SK-N-SH (cell line): Measurements from ENCODE around the gene FAM117B. TPM values are rescaled to one million over a fixed set of nuclear protein-coding genes. Genes with fewer than 3 reads are reported as not detected.

Source experiments
- CTCF ChIA-PET: fragments of 300-600, 350-600 bp; formaldehyde crosslinking; extraction: SDS; loops from one replicate; lab custom pipeline; 2021; lab: Yijun Ruan, JAX
- POLR2A ChIA-PET: fragments of 350-600 bp; sonication (Branson Sonifier 250); formaldehyde crosslinking; extraction: SDS; loops from one replicate; lab custom pipeline; 2020; ENCODE audit warnings: antibody characterized with exemption, inconsistent platforms; lab: Yijun Ruan, JAX
- DNase-seq: peaks from one replicate; pipeline ENCODE4 v3.0.0; 2012
- H2AFZ ChIP-seq: fragments of 200-600 bp; sonication (generic); 2 replicates; pipeline ENCODE4 v1.8.1; 2016; ENCODE audit warnings: antibody characterized with exemption, mild to moderate bottlenecking, low read depth
- H3F3A ChIP-seq: fragments of 200-600 bp; sonication (generic); replicated peaks from 2 replicates; pipeline ENCODE3; 2016; ENCODE audit warnings: antibody characterized with exemption, mild to moderate bottlenecking; ENCODE audit not compliant: insufficient read depth
- H3K27ac ChIP-seq, 2 experiments: fragments of 200-500 bp in 1 of 2; fragments of 200-600 bp in 1 of 2; sonication (Bioruptor generic) in 1 of 2; sonication (generic), shearing (Covaris generic) in 1 of 2; 2 replicates each; pipeline versions ENCODE4 v1.5.1 to v1.6.1; 2014 to 2016; ENCODE audit warnings: low read depth in 2 of 2, inconsistent platforms in 1 of 2, low read length in 1 of 2, mild to moderate bottlenecking in 1 of 2, mixed read lengths in 1 of 2
- H3K27me3 ChIP-seq: fragments of 200-600 bp; sonication (generic), shearing (Covaris generic); 2 replicates; pipeline ENCODE4 v1.6.1; 2016; ENCODE audit warnings: mixed run types; ENCODE audit not compliant: insufficient read depth
- H3K36me3 ChIP-seq, 2 experiments: fragments of 200-500 bp in 1 of 2; fragments of 200-600 bp in 1 of 2; sonication (Bioruptor generic) in 1 of 2; sonication (generic) in 1 of 2; replicated peaks in 1 of 2; 2 replicates each; pipeline versions ENCODE3 to v1.5.1; 2014 to 2016; ENCODE audit warnings: low read length in 1 of 2, mild to moderate bottlenecking in 1 of 2; ENCODE audit not compliant: insufficient read depth in 2 of 2, control insufficient read depth in 1 of 2
- H3K4me1 ChIP-seq, 2 experiments: fragments of 200-500 bp in 1 of 2; fragments of 200-600 bp in 1 of 2; sonication (Bioruptor generic) in 1 of 2; sonication (generic), shearing (Covaris generic) in 1 of 2; 2 replicates each; pipeline versions ENCODE4 v1.5.1 to v1.6.1; 2014 to 2016; ENCODE audit warnings: low read depth in 1 of 2, low read length in 1 of 2, mixed run types in 1 of 2; ENCODE audit not compliant: insufficient read depth in 2 of 2, control insufficient read depth in 1 of 2
- H3K4me2 ChIP-seq: fragments of 200-600 bp; sonication (generic), shearing (Covaris generic); 2 replicates; pipeline ENCODE4 v1.6.1; 2017; ENCODE audit warnings: mixed run types
- H3K4me3 ChIP-seq, 2 experiments: fragments of 200-500 bp in 1 of 2; fragments of 200-600 bp in 1 of 2; sonication (Bioruptor generic) in 1 of 2; sonication (generic), shearing (Covaris generic) in 1 of 2; 2 replicates each; pipeline versions ENCODE4 v1.5.1 to v1.8.1; 2014 to 2016; ENCODE audit warnings: low read depth in 2 of 2, inconsistent platforms in 1 of 2, low read length in 1 of 2, mild to moderate bottlenecking in 1 of 2, mixed read lengths in 1 of 2, moderate library complexity in 1 of 2
- H3K79me2 ChIP-seq: fragments of 200-600 bp; sonication (generic); 2 replicates; pipeline ENCODE4 v1.8.1; 2017; ENCODE audit warnings: mild to moderate bottlenecking; ENCODE audit not compliant: insufficient read depth
- H3K9ac ChIP-seq: fragments of 200-600 bp; sonication (generic); 2 replicates; pipeline ENCODE4 v1.6.1; 2017; ENCODE audit warnings: mixed run types
- H3K9me2 ChIP-seq: fragments of 200-600 bp; sonication (generic); 2 replicates; pipeline ENCODE4 v1.6.1; 2017; ENCODE audit warnings: mixed run types
- H3K9me3 ChIP-seq: fragments of 200-600 bp; sonication (generic); 2 replicates; pipeline ENCODE4 v1.6.1; 2017; ENCODE audit warnings: mixed run types, mild to moderate bottlenecking, moderate library complexity
- H4K20me1 ChIP-seq: fragments of 200-600 bp; sonication (generic); 2 replicates; pipeline ENCODE4 v1.6.1; 2017; ENCODE audit warnings: mild to moderate bottlenecking, mixed run types; ENCODE audit not compliant: insufficient read depth
- EP300 ChIP-seq, 2 experiments: IDR thresholded peaks; 2 replicates each; pipeline versions ENCODE4 v1.4.0 to v1.6.1; 2012; ENCODE audit warnings: borderline replicate concordance in 1 of 2, low read depth in 1 of 2, low read length in 1 of 2
- GATA2 ChIP-seq: sonication (generic); formaldehyde crosslinking; IDR thresholded peaks from 2 replicates; pipeline ENCODE4 v1.5.0; 2020; ENCODE audit warnings: mild to moderate bottlenecking, missing genetic modification reagents
- JUND ChIP-seq: IDR thresholded peaks from 2 replicates; pipeline ENCODE4 v1.4.0; 2012
- MXI1 ChIP-seq: IDR thresholded peaks from 2 replicates; pipeline ENCODE4 v1.6.1; 2012; ENCODE audit warnings: mild to moderate bottlenecking, low read depth, low read length, improper control_type of control experiment
- NFIC ChIP-seq: IDR thresholded peaks from 2 replicates; pipeline ENCODE4 v1.4.0; 2012; ENCODE audit warnings: borderline replicate concordance
- NRF1 ChIP-seq: IDR thresholded peaks from 2 replicates; pipeline ENCODE4 v1.6.1; 2012; ENCODE audit warnings: low read depth, mild to moderate bottlenecking, low read length
- POLR2AphosphoS5 ChIP-seq: IDR thresholded peaks from 2 replicates; pipeline ENCODE4 v1.6.1; 2012; ENCODE audit warnings: low read depth, low read length
- RCOR1 ChIP-seq: fragments of 150-350 bp; IDR thresholded peaks from 2 replicates; pipeline ENCODE4 v1.6.1; 2017; ENCODE audit warnings: antibody characterized with exemption, low read length
- TCF12 ChIP-seq: IDR thresholded peaks from 2 replicates; pipeline ENCODE4 v1.4.0; 2012
- WGBS: methylation state at CpG from one replicate; pipeline ENCODE4 v1.1.6; 2017; ENCODE audit warnings: low lambda C conversion rate; 5-methylcytosine and 5-hydroxymethylcytosine counted together
- polyA plus RNA-seq, 3 experiments: library from polyadenylated mRNA; depleted of rRNA; stranded (reverse); fragments of >200 nt; gene quantifications; 2 replicates each; pipeline ENCODE4 v1.2.3, GENCODE V29; 2012
- TF ChIP-seq, protein P1 (sequence below): IDR thresholded peaks from 2 replicates; pipeline ENCODE4 v1.6.1; 2012; ENCODE audit warnings: mild to moderate bottlenecking, low read depth, low read length, moderate library complexity
- TF ChIP-seq, protein P2 (sequence below): fragments of 150-350 bp; IDR thresholded peaks from 2 replicates; pipeline ENCODE4 v1.6.1; 2017; ENCODE audit warnings: antibody characterized with exemption, low read length, low read depth, borderline replicate concordance
- TF ChIP-seq, protein P3 (sequence below): IDR thresholded peaks from 2 replicates; pipeline ENCODE4 v1.4.0; 2012; ENCODE audit warnings: low read depth, borderline replicate concordance

Gene FAM117B
- polyA plus RNA-seq, 1 of the 3 experiments (the other 2 are of a cell fraction) = 0.90 TPM

DNA sequence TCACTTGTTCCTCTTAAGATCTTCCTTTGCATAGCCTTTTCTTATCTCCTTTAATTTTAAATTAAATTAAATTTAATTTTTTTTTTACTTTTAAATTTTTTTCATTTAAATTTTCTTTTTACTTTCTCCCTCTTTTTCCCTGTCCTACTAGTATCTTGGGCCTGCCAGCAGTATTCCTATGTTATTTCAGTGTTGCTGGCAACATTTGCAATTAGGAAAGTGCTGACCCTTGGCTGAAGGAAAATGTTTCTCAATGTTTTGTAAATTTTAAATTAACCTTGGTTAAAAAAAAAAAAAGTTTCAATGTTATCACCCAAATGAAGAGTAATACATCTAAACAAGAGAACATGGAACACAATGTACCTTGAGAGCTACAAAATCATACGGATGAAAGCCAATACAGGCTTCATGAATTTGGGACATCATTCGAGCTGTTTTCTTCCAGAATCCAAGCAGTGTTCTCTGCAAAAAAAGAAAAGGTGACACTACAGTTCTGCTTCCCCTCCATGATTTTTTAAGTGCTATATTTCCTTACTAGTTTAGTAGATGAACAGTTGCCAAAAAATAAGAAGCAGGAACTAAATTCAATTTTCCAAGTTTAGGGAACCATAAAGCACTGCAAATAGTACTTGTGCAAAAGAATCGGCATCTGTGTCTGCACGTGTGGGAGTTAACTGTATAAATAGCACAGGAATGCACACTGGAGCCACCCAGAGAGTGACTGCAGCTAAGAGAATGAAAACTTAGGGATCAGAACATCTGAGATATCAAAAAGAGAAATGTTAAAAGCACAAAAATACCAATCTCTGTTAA is 181.0 kb downstream of the FAM117B start:
- H3K27ac ChIP-seq = no peak overlapping the region
- H3K9ac ChIP-seq = no peak overlapping the region
- H3K9me3 ChIP-seq = no peaks in the 10 kb centered on the region
- WGBS = 67% methylated on average over 4 of the region's 4 CpGs
- ChIA-PET POLR2A (no interaction called here), CTCF (no interaction called here)
- H4K20me1 ChIP-seq = no peaks in the 10 kb centered on the region
- H3F3A ChIP-seq = no peaks in the 10 kb centered on the region
- H3K4me2 ChIP-seq = no peak overlapping the region
- no peaks in the 10 kb centered on the region for H3K4me1 ChIP-seq
- no peaks in the 10 kb centered on the region for H3K27me3 ChIP-seq
- no peaks in the 10 kb centered on the region for H3K79me2 ChIP-seq
- H3K9me2 ChIP-seq = no peaks in the 10 kb centered on the region
- H2AFZ ChIP-seq = 0 out of 2 replicates have a peak overlapping the region, but pooled peaks have one; percentile 17
- peaks cover 0 to 18% of the 10 kb centered on the region in 2 experiments for H3K36me3 ChIP-seq
- no peak overlapping the region for H3K4me3 ChIP-seq
- no peak for TF ChIP-seq RCOR1
- DNase-seq = no peak

DNA sequence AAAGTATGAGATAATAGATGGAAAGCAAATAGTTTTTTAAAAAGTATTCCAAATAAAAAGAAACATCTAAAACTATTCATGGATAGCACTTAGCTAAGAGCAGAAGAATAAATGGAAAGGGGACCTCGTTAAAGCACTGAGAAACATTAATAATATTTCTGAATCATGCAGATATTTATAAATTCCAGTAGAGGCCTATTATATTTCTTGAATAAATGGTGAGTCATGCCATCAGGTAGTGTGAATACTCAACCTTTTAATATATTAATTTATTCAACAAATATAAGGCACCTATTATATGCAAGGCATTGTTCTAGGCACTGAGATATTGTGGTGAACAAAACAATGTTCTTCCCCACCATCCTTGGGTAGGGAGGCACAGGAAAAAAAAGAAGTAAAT is 183.0 kb downstream of the FAM117B start:
- Histone ChIP-seq H3F3A (no peaks in the 10 kb centered on the region), H3K27ac (no peak overlapping the region), H3K9me2 (no peaks in the 10 kb centered on the region), H3K27me3 (no peaks in the 10 kb centered on the region), H3K4me1 (no peaks in the 10 kb centered on the region), H3K4me2 (no peak overlapping the region), H4K20me1 (no peaks in the 10 kb centered on the region), H3K9me3 (no peaks in the 10 kb centered on the region), H3K36me3 (peaks cover 0 to 13% of the 10 kb centered on the region in 2 experiments), H2AFZ (no peak overlapping the region), H3K4me3 (no peak overlapping the region), H3K79me2 (no peaks in the 10 kb centered on the region), H3K9ac (no peak overlapping the region)
- POLR2A ChIA-PET = interaction anchor here (1.4 kb wide), 1 partner anchor 182 kb away, joined by 3 read pairs; no protein-coding TSS in a partner anchor
- TF ChIP-seq GATA2 (CRISPR knock-in tag) (no peak), NRF1 (no peak), JUND (no peak), NFIC (no peak), MXI1 (no peak), TCF12 (no peak), POLR2AphosphoS5 (no peak), EP300 (IDR thresholded peaks at IDR 0.05; ENCODE audit: borderline replicate concordance in 1 of 2, low read depth in 1 of 2, low read length in 1 of 2) (no peak)
- TF ChIP-seq, protein P1, sequence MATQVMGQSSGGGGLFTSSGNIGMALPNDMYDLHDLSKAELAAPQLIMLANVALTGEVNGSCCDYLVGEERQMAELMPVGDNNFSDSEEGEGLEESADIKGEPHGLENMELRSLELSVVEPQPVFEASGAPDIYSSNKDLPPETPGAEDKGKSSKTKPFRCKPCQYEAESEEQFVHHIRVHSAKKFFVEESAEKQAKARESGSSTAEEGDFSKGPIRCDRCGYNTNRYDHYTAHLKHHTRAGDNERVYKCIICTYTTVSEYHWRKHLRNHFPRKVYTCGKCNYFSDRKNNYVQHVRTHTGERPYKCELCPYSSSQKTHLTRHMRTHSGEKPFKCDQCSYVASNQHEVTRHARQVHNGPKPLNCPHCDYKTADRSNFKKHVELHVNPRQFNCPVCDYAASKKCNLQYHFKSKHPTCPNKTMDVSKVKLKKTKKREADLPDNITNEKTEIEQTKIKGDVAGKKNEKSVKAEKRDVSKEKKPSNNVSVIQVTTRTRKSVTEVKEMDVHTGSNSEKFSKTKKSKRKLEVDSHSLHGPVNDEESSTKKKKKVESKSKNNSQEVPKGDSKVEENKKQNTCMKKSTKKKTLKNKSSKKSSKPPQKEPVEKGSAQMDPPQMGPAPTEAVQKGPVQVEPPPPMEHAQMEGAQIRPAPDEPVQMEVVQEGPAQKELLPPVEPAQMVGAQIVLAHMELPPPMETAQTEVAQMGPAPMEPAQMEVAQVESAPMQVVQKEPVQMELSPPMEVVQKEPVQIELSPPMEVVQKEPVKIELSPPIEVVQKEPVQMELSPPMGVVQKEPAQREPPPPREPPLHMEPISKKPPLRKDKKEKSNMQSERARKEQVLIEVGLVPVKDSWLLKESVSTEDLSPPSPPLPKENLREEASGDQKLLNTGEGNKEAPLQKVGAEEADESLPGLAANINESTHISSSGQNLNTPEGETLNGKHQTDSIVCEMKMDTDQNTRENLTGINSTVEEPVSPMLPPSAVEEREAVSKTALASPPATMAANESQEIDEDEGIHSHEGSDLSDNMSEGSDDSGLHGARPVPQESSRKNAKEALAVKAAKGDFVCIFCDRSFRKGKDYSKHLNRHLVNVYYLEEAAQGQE = no peak
- TF ChIP-seq, protein P2, sequence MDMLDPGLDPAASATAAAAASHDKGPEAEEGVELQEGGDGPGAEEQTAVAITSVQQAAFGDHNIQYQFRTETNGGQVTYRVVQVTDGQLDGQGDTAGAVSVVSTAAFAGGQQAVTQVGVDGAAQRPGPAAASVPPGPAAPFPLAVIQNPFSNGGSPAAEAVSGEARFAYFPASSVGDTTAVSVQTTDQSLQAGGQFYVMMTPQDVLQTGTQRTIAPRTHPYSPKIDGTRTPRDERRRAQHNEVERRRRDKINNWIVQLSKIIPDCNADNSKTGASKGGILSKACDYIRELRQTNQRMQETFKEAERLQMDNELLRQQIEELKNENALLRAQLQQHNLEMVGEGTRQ = no peak
- TF ChIP-seq, protein P3, sequence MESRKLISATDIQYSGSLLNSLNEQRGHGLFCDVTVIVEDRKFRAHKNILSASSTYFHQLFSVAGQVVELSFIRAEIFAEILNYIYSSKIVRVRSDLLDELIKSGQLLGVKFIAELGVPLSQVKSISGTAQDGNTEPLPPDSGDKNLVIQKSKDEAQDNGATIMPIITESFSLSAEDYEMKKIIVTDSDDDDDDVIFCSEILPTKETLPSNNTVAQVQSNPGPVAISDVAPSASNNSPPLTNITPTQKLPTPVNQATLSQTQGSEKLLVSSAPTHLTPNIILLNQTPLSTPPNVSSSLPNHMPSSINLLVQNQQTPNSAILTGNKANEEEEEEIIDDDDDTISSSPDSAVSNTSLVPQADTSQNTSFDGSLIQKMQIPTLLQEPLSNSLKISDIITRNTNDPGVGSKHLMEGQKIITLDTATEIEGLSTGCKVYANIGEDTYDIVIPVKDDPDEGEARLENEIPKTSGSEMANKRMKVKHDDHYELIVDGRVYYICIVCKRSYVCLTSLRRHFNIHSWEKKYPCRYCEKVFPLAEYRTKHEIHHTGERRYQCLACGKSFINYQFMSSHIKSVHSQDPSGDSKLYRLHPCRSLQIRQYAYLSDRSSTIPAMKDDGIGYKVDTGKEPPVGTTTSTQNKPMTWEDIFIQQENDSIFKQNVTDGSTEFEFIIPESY = no peak
- CTCF ChIA-PET = no interaction called here
- WGBS = 77% methylated on average over 1 of the region's 1 CpG
- DNase-seq = no peak
